Suppressor macrophage treated with lipopolysaccharide for 4 hours (primary cell): Measurements from ENCODE around the gene PEX26.
"Not testable (repeated sequence)": the region's sequence is repeated elsewhere in the genome, so short reads cannot be mapped to it uniquely, and the experiment has no call there.

Experiments
- DNase-seq: peaks from one replicate; pipeline ENCODE4 v3.0.0-alpha.2; 2020

PEX26 gene

DNA sequence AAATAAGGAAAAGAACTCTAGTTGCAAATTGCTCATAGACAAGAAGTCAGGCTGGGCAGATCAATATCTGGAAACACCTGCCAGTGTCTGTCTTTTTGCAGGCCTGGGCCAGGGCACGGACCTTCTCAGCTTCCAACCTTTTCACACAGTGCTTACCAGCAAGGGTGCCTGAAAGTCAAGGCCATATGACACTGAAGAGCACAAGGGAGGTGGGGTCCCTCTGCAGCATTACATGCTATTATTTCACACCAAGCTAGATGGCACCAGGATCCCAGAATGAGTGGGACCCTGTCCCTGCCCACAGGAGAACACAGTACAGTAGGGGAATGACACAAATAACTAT lies 5.9 kb upstream of the PEX26 start:
- DNase-seq: no peak

DNA sequence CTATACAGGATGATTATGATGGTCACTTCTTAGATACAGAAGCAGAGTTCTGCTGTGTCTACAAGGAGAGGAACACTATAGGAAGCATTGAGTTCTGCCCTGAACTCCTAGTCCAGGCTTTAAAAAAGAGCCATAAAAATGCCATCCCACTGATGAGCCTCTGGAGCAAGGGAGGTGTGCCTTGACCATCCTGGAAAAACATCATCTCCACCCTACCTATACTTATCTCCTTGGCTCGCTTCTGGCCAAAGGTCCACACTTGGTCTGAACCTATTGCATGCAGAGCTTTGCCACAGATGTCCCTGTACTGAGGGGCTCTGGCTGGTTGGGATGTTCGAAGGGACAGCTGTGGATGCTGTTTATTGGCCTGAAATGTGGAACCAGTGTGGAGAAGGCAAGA lies 4.3 kb upstream of the PEX26 start:
- no peak for DNase-seq

DNA sequence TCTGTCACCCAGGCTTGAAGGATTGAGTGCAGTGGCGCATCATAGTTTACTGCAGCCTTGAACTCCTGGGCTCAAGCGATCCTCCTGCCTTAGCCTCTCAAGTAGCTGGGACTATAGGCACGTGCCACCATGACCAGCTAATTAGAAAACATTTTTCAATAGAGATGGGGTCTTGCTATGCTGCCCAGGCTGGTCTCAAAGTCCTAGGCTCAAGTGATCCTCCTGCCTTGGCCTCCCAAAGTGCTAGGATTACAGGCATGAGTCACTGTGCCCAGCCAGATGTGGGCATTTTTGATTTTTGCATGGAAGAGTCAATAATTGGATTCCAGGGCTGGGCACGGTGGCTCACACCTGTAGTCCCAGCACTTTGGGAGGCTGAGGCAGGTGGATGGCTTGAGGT lies 3.9 kb upstream of the PEX26 start:
- not testable (repeated sequence) for DNase-seq

DNA sequence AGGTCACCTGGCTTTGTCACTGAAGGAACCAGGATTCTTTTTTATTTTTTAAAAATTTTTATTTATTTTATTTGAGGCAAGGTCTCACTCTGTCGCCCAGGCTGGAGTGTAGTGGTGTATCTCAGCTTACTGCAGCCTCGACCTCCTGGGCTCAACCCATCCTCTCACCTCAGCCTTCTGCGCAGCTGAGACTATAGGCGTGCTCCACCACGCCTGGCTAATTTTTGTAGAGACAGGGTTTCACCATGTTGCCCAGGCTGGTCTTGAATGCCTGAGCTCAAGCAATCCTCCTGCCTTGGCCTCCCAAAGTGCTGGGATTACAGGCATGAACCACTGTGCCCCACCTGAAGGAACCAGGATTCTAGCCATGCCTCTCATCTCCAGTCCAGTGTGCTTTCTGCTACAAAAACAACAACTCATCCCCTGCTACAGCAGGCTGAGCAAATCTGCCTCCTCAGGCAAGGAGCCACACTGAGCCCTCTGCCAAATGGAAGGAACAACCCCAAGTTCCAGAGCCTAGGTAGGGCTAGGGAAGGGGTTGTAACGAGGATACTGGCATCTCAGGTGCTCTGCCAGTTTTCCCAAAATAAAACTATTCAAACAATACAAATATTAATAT lies 2.6 kb upstream of the PEX26 start:
- DNase-seq: no peak

DNA sequence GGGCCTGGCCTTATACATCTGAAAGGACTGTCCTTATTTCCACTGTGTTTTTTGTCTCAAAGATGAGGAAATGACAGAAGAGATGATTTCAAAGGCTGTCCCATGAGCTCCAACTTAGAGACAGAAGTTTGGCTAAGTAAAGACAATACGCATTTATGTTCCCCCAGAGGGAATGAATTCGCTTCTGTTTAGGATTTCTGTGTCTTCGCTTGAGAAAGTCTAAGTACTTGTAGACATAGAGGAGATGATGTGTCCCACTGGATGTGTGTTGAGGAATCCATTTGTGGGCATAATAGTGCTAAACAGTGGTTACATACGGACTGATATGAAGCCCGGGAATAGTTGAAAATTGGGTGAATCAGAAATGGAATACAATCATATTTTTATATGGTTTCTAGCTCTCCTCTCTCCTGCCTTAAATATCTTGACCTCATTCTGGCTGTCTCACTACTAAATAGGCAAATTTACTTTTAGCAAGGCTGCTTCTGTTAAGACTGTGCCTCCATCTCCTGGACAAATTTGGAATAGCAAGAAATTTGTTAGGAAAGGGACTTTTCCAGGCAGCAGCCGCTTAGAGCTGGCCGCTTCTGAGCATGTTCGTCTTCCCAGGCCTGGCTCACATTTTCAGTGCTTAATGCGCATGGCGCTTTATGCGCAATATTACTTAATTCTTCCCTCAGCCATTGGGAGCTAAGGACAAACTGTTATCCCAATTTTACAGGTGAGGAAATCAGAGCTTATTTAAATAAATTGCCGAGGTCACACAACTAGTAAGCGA lies 1.9 kb upstream of the PEX26 start:
- peak; percentile 92 for DNase-seq

DNA sequence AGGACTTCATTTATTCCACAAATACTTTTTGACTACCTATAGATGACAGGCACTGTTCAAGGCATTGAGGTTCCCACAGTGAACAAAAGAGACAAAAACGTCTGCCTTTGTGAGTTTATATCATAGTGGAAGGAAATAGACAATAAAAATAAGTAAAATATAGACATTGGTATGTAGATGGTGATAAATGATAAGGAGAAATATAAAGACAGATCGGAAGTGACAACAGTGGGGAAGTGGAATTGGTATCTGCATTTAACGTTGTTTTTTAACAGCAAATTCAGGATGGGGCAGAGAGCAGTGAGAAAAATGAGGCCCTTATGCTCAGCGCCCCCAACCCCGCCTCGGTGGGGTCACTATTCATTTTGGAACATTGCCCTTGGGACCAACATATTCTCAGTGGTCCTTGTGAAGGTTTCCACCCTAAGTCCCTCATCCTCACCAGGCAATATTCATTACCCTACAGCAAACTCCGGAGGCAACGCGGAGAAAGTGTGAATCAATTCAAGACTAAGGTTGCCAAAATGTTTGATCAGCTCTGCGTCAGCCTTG lies 627 bp upstream of the PEX26 start:
- no peak for DNase-seq

DNA sequence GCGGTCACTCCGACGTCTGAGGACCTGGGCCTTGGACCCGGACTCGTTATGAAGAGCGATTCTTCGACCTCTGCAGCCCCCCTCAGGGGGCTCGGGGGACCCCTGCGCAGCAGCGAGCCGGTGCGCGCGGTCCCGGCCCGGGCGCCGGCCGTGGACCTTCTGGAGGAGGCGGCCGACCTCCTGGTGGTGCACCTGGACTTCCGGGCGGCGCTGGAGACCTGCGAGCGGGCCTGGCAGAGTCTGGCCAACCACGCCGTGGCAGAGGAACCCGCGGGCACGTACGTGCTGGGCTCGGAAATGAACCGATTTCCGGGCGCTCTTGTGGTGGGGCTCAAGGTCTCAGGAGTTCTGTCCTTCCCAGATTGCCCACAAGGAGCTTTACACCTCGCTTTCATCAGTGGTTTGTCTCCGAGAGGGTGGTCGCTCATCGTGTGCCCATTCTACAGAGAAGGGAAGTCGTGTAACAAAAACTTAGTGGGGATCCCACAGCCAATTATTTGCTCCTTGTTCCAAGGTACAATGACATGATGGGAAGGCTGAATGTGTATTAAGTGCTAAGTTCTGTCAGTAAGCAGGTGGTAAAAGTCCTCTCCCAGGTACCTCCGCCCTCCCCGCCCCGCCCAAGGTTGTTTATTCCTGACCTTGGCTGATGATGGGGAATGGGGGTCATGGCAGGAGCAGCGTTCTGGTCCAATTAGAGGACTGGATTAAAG lies 695 bp downstream of the PEX26 start:
- peak; percentile 41 for DNase-seq

DNA sequence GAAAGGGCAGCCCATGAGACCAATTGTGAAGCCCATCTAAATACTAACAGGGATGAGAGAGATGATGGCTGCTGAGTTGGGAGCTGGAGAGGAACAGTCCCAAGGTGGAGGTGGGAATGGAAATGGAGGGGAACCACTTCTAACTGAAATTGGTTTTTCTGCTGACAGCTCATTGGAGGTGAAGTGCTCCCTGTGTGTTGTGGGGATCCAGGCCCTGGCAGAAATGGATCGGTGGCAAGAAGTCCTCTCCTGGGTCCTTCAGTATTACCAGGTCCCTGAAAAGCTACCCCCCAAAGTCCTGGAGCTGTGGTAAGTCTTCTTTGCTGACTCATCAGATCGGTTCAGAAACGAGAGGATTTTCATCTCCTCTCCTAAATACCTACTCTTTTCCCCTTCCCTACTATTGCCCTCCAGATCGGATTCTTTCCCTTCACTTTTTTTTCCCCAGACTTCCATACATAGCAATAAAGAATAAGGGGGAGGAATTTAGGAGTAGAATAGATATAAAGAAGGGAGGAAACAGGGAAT lies 2.0 kb downstream of the PEX26 start:
- no peak for DNase-seq

DNA sequence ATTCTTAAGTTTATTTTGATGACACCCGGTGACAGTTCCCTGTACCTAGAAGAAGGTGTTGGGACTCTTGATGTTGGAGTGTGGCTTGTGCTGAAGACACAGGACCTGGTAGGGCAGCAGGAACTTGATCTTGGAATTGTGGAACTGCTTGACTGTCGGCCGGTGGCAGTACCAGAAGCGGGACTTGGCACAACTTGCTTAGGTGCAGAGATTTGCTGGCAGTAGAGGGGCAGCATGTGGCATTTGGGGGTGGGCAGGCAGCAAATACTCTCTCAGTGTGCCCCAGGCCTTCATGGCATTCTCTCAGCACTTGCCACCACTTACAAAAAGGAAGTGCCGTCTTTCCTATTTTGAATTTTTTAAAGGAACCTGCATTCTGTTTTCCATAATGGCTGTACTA lies 3.6 kb downstream of the PEX26 start:
- no peak for DNase-seq

DNA sequence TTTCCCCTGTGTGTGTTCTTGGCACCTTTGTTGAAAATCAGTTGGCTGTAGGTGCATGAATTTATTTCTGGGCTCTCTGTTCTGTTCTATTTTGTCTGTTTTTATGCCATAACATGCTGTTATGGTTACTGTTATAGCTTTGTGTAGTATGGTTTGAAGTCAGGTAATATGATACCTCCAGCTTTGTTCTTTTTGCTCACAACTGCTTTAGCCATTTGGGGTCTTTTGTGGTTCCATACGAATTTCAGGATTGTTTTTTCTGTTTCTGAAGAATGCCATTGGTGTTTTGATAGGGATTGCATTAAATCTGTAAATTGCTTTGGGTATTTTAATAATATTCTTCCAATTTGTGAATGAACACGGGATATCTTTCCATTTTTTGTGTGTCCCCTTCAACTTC lies 4.7 kb downstream of the PEX26 start:
- no peak for DNase-seq

DNA sequence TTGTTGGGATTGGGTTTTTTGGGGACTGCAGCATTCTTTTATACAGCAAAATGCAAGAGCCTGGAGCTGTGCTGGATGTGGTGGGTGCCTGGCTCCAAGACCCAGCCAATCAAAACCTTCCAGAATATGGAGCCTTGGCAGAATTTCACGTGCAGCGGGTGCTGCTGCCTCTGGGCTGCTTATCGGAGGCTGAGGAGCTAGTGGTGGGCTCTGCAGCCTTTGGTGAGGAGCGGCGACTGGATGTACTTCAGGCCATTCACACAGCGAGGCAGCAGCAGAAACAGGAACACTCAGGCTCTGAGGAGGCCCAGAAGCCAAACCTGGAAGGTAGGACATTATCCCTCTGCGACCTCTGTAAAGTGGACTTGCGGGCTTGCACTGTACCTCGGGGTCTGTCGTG lies 5.6 kb downstream of the PEX26 start:
- DNase-seq: no peak

DNA sequence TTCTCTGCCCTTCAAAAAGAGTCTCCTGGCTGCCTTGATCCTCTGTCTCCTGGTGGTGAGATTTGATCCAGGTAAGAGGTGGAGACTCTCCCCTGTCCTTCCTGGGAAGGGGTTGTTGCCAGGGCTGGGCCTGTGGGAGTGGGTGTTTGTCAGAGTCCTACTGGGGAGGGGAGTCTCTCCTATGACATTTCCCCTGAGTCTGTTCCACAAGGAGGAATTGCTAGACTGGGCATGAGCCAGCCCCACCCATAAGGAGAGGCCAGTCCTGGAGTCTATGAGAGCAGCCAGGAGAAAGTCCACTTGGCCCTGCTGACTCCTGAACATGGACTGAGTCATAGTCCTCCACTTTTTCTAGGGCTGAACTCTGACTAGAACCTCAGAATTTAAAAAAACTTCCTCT lies 7.4 kb downstream of the PEX26 start:
- no peak for DNase-seq

DNA sequence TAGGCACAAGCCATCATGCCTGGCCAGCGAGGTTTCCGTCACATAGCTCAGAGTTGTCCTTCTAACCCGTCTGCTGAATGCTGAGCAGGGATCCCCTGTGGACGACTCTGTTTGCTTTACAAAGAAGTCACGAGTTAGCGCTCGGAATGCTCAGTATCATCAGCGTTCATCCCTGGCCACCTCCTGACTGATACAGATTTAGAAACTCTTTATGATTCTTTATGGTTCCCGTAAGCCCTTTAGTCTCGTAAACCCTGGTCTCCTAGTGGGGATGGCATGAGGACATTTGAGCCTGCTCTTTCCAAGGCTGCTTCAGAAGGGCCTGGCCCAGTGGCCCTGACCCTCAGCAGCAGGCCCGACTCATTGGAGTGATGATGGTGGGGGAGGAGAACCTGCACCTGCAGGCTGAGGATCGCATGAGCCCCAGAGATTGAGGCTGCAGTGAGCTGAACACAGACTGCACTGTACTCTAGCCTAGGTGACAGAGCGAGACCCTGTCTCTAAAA lies 9.6 kb downstream of the PEX26 start:
- DNase-seq: no peak

DNA sequence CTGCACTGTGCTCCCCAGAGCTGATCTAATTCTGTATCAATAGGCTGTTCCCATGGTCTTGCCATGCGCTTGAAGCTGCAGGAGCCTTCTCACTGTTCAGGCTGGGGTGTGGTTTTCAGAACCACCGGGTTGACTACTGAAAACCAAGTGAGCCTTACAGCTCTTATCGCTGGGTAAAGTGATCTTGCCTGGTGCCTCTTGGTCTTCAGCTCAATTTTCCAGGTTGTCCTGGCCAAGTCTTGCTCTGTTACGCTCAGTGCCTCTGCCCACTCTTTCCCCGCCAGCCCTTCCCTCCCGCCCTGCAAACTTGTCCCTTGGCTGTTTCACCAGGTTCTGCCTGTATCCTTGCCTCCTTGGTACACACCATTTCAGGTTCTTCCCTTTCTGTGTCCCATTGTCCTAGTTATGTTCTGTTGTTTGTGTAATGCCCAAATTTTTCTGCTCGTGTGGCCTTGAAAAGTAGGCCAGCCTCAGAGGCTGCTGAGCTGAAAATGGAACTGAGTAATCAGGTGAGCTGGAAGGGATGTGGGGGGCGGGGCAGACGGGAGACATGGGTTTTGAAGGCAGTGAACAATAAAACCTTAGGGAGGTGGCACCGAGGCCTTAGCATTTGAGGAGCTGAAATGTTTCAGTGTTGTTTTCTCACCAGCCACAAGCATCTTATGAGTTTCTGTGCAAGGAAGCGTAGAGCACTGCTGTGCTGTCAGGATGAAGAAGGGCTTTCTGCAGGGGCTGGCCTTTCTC lies 11.2 kb downstream of the PEX26 start:
- no peak for DNase-seq

DNA sequence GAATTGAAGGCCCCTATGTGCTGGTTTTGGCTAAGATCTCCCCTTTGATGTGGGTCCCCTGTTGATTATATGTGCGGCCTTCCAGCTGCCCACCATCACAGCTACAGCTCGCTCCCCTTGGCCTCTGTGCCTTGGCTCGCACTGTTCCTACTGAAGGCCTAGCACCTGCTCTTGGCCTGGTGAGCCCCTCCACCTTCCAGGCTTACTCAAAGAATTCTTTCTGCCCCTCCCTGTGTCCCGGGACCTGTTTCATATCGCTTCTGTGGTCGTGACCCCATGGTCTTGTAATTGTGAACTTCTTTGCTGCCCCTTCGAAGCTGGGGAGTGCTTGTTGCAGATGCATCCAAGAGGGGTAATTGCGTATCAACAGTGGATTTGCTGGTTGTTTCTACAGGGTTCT lies 12.5 kb downstream of the PEX26 start:
- no peak for DNase-seq

DNA sequence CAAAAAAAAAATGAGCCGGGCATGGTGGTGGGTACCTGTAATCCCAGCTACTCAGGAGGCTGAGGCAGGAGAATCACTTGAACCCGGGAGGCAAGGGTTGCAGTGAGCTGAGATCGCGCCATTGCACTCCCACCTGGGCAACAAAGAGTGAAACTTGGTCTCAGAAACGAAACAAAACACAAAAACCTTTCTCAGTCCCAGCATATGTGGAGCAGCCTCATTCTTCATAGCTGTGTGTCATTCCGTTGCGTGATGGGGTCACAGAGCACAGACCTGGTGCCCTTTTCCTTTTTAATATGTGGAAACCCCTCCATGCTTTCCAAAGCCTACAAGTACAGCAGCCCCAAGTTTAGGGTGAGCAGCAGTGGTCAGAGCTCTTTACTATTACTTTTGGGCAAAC lies 13.7 kb downstream of the PEX26 start:
- DNase-seq: no peak

DNA sequence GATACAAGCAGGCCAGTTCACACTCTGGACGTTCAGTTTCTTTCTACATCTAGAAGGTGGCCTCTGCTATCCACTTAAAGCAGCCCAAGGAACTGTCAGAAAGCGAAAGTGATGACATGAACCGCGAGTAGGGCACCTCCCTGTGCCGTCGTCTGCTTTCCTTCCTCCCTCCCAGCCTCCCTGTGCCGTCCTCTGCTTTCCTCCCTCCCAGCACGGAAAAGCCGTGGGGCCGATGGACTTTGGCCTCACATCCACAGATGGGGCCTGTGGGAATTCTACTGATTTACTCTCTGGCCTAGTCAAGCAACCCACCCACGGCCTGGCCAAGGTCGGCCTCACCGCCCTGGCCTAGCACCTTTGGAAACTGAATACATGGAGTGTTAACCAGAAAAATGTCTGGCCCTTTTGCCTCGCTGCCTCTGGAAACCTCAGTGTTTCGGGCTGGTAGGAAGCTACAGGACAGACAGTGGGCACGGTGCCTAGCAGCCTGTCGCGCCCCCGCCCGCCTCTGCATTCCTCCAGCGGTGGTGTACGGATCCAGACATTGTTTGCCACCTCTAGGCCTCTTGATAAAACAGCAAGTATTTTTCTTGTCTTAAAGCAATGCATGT lies 14.2 kb downstream of the PEX26 start:
- DNase-seq: no peak

DNA sequence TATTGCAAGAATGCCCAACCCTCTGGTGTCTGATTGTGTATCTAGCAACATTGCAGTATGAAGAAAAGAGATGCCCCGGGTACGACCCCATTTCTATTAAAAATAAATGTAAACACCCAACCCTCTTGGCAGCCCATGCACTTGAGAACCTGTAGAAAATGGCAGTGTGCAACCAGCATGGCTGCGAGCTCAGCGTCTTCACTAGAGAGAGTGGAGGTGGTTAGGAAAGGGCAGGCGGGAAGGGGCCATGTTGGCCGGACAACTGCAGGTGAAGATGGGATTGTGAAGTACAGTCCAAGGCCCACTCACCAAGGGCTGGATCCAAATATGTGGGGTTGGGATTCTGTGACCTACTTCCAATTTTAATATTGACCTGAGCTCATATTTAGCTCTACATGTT lies 15.9 kb downstream of the PEX26 start:
- no peak for DNase-seq

DNA sequence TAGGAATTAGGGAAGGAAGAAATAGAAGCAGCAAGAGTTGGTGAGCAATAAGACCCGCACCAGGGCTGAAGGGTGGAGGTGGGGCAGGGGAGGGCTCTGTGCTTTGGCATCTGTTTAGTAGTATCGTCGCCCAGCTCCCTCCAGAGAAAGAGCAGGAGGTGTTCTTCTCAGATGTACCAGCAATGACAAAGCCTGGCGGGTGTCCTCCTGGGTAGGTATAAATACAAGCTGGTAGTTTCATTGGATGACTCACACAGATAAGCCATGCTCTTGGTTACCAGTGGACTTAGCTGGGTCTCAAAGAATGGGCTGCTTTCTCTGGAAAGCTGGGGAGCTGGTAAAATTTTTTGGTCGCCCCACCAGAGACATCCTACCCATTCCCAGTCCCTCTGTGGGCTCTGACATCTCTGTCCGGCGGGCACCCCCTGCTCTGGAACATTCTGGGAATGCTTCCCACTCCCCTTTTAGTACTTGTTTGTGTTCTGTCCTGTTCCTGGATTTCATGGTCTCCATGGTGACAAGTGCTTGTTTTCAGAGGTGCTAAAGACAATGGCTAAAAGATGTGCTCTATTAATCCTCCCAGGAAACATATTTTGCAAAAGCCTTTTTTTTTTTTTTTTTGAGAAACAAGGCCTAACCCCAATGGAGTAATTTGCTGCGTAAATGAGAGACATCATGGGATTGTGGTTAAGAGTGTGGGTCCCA lies 17.5 kb downstream of the PEX26 start:
- DNase-seq: no peak

DNA sequence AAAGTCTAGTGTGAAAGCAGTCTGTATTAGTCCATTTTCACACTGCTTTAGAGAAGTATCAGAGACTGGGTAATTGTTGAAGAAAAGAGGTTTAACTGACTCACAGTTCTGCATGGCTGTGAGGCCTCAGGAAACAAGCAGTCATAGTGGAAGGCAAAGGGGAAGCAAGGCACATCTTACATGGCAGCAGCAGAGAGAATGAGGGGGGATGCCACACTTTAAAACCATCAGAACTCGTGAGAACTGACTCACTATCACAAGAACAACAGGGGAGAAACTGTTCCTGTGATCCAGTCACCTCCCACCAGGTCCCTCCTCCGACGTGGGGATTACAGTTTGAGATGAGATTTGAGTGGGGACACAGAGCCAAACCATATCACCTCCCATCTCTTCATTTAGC lies 19.0 kb downstream of the PEX26 start:
- peak; percentile 13 for DNase-seq

DNA sequence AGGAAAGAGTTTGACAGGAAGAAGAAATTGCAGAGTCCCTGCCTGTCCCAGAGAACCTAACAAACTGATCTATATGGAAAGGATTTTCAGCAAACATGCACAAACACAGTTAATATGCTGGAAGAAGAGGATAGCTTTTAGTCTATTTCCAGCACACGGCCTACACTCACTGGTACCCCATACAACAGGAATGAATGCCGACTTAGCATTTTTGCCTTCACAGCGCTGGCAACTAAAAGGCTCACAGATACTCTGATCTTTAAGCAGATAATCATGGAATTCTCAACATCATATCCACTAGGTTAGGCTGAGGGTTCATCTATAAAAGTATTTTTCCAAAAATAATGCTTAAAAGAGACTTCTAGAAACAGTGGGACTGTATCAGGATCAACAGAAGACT lies 23.0 kb downstream of the PEX26 start:
- DNase-seq: no peak

DNA sequence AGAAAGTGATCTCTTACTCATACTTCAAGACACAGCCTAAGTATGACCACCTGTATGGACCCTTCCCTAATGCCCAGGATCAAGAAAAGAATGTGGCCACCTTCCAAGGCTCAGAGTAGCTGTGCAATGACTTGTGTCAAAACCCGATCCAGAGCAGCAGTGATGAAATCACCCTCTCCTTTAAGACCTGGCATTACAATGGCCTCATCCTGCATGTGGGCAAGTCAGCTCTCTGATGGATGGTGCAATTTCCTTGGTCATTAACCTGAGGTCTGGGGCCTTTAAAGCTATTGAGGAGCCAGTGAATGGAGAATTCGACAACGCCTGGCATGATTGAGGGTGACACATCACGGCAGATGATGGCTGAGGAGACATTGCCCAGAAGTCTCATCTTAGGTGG lies 23.7 kb downstream of the PEX26 start:
- DNase-seq: no peak
